Hepatocyte (in vitro differentiated cells): ENCODE results near the gene MAN2A1. TPM values are rescaled to one million over a fixed set of nuclear protein-coding genes. Genes with fewer than 3 reads are reported as not detected.
"Not testable (repeated sequence)": the region's sequence is repeated elsewhere in the genome, so short reads cannot be mapped to it uniquely, and the experiment has no call there.

ENCODE experiments used
- DNase-seq: peaks from one replicate; pipeline ENCODE4 v3.0.0-alpha.2; 2016; ENCODE audit warnings: low spot score
- H2AFZ ChIP-seq: fragments of 200-600 bp; sonication (generic); 2 replicates; pipeline ENCODE4 v1.6.0; 2016; ENCODE audit warnings: antibody characterized with exemption, mild to moderate bottlenecking
- H3K27ac ChIP-seq: fragments of 200-600 bp; sonication (generic); 2 replicates; pipeline ENCODE4 v1.5.1; 2016; ENCODE audit warnings: mild to moderate bottlenecking
- H3K27me3 ChIP-seq: fragments of 200-600 bp; sonication (generic); 2 replicates; pipeline ENCODE4 v1.6.1; 2016
- H3K36me3 ChIP-seq: fragments of 200-600 bp; sonication (generic); replicated peaks from 2 replicates; pipeline ENCODE4 v1.5.1; 2016; ENCODE audit warnings: low read depth; ENCODE audit not compliant: insufficient read depth
- H3K4me1 ChIP-seq: fragments of 200-600 bp; sonication (generic); 2 replicates; pipeline ENCODE4 v1.5.1; 2016; ENCODE audit warnings: mild to moderate bottlenecking, moderate library complexity; ENCODE audit not compliant: insufficient read depth
- H3K4me2 ChIP-seq: fragments of 200-600 bp; sonication (generic); 2 replicates; pipeline ENCODE4 v1.6.0; 2016
- H3K4me3 ChIP-seq: fragments of 200-600 bp; sonication (generic); 2 replicates; pipeline ENCODE4 v1.5.1; 2016; ENCODE audit warnings: mild to moderate bottlenecking
- H3K79me2 ChIP-seq: fragments of 200-600 bp; sonication (generic); 2 replicates; pipeline ENCODE4 v1.6.0; 2017; ENCODE audit warnings: mild to moderate bottlenecking
- H3K9me2 ChIP-seq: fragments of 200-600 bp; sonication (generic); replicated peaks from 2 replicates; pipeline ENCODE4 v1.6.0; 2017; ENCODE audit warnings: mild to moderate bottlenecking; ENCODE audit not compliant: insufficient read depth
- H3K9me3 ChIP-seq: fragments of 200-600 bp; sonication (generic); 2 replicates; pipeline ENCODE4 v1.5.1; 2016; ENCODE audit warnings: low read depth, mild to moderate bottlenecking
- H4K20me1 ChIP-seq: fragments of 200-600 bp; sonication (generic); 2 replicates; pipeline ENCODE4 v1.6.0; 2016; ENCODE audit warnings: mild to moderate bottlenecking; ENCODE audit not compliant: insufficient read depth, poor library complexity, severe bottlenecking
- EZH2 ChIP-seq: fragments of 200-600 bp; sonication (generic); IDR thresholded peaks from 2 replicates; pipeline ENCODE4 v1.6.1; 2016; ENCODE audit warnings: antibody characterized with exemption, mild to moderate bottlenecking, borderline replicate concordance
- EZH2phosphoT487 ChIP-seq: fragments of 200-600 bp; sonication (generic); IDR thresholded peaks from one replicate; pipeline ENCODE4 v1.6.1; 2018; ENCODE audit warnings: antibody characterized with exemption, mild to moderate bottlenecking, low read depth, moderate library complexity; ENCODE audit not compliant: unreplicated experiment, severe bottlenecking
- WGBS: methylation state at CpG from one replicate; pipeline ENCODE4 v1.1.6; 2016; ENCODE audit warnings: low lambda C conversion rate; ENCODE audit errors: missing lambda C conversion rate; 5-methylcytosine and 5-hydroxymethylcytosine counted together
- polyA plus RNA-seq: library from polyadenylated mRNA; unstranded; fragments of >200 nt; fragmentation: Nextera tagmentation; extraction: Ambion mirVana; gene quantifications from 2 replicates; pipeline ENCODE4 v1.2.1, GENCODE V29; 2016
- total RNA-seq: library from RNA; depleted of rRNA; stranded (reverse); fragments of >200 nt; gene quantifications from 2 replicates; pipeline ENCODE4 v1.2.3, GENCODE V29; 2014
- TF ChIP-seq, protein P1 (sequence below): fragments of 200-600 bp; sonication (generic); IDR thresholded peaks from 2 replicates; pipeline ENCODE4 v1.5.1; 2016; ENCODE audit warnings: antibody characterized with exemption, mild to moderate bottlenecking; ENCODE audit not compliant: poor library complexity

MAN2A1 gene
- total and polyA plus RNA-seq, 2 experiments from 2014 or later, result 31.5 to 150 TPM

- DNase-seq, result peak; percentile 28
- Histone ChIP-seq H4K20me1 (no peaks in the 10 kb centered on the region), H3K9me2 (no peaks in the 10 kb centered on the region), H3K27me3 (no peaks in the 10 kb centered on the region), H3K4me3 (no peak overlapping the region), H3K27ac (peak overlapping the region; percentile 20), H3K36me3 (no peaks in the 10 kb centered on the region), H3K9me3 (no peaks in the 10 kb centered on the region), H3K4me2 (no peak overlapping the region), H2AFZ (no peak overlapping the region), H3K4me1 (no peaks in the 10 kb centered on the region), H3K79me2 (no peaks in the 10 kb centered on the region)
- TF ChIP-seq, protein P1, sequence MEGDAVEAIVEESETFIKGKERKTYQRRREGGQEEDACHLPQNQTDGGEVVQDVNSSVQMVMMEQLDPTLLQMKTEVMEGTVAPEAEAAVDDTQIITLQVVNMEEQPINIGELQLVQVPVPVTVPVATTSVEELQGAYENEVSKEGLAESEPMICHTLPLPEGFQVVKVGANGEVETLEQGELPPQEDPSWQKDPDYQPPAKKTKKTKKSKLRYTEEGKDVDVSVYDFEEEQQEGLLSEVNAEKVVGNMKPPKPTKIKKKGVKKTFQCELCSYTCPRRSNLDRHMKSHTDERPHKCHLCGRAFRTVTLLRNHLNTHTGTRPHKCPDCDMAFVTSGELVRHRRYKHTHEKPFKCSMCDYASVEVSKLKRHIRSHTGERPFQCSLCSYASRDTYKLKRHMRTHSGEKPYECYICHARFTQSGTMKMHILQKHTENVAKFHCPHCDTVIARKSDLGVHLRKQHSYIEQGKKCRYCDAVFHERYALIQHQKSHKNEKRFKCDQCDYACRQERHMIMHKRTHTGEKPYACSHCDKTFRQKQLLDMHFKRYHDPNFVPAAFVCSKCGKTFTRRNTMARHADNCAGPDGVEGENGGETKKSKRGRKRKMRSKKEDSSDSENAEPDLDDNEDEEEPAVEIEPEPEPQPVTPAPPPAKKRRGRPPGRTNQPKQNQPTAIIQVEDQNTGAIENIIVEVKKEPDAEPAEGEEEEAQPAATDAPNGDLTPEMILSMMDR, result no peak
- TF ChIP-seq EZH2, result no peak
- no peak for TF ChIP-seq EZH2phosphoT487
- WGBS, result 54% methylated on average over 6 of the region's 6 CpGs
These were observed 136.7 kb downstream of the MAN2A1 start for GRCh38 chr5:109826426-109826825.

- Histone ChIP-seq H3K4me3 (no peak overlapping the region), H3K27ac (no peak overlapping the region), H3K36me3 (no peaks in the 10 kb centered on the region), H3K9me2 (no peaks in the 10 kb centered on the region), H2AFZ (no peak overlapping the region), H3K4me2 (no peak overlapping the region), H4K20me1 (no peaks in the 10 kb centered on the region), H3K4me1 (no peaks in the 10 kb centered on the region), H3K9me3 (no peaks in the 10 kb centered on the region), H3K27me3 (no peaks in the 10 kb centered on the region), H3K79me2 (no peaks in the 10 kb centered on the region)
- TF ChIP-seq, protein P1, result no peak
- TF ChIP-seq EZH2phosphoT487 (no peak), EZH2 (no peak)
- DNase-seq, result no peak
These were observed 139.6 kb downstream of the MAN2A1 start for GRCh38 chr5:109829331-109829730.

- 58% methylated on average over 1 of the region's 1 CpG for WGBS
- no peak for TF ChIP-seq EZH2phosphoT487
- TF ChIP-seq, protein P1, result no peak
- no peak for TF ChIP-seq EZH2
- no peak for DNase-seq
- no peaks in the 10 kb centered on the region for H3K4me1 ChIP-seq
- H3K4me3 ChIP-seq, result no peak overlapping the region
- H3K27ac ChIP-seq, result no peak overlapping the region
- no peak overlapping the region for H3K4me2 ChIP-seq
- H2AFZ ChIP-seq, result no peak overlapping the region
- no peaks in the 10 kb centered on the region for H3K27me3 ChIP-seq
- H3K9me3 ChIP-seq, result no peaks in the 10 kb centered on the region
- H3K9me2 ChIP-seq, result no peaks in the 10 kb centered on the region
- no peaks in the 10 kb centered on the region for H3K79me2 ChIP-seq
- H3K36me3 ChIP-seq, result no peaks in the 10 kb centered on the region
- no peaks in the 10 kb centered on the region for H4K20me1 ChIP-seq
These were observed 141.3 kb downstream of the MAN2A1 start for GRCh38 chr5:109830955-109831502.

- H2AFZ ChIP-seq, H3K79me2 ChIP-seq, H3K9me3 ChIP-seq, H3K4me1 ChIP-seq, H4K20me1 ChIP-seq, H3K27ac ChIP-seq, H3K4me2 ChIP-seq, H3K9me2 ChIP-seq, DNase-seq, H3K4me3 ChIP-seq, H3K36me3 ChIP-seq, H3K27me3 ChIP-seq: not testable (repeated sequence)
- WGBS, result 95% methylated on average over 29 of the region's 42 CpGs
These were observed 142.8 kb downstream of the MAN2A1 start for GRCh38 chr5:109832207-109833188.
